GM10248 (cell line): ENCODE data around the gene CRYBB1.

Source experiments
- CTCF ChIA-PET: fragments of 300-600 bp; sonication (Branson Sonifier 250); formaldehyde crosslinking; extraction: SDS; loops from one replicate; lab custom pipeline; 2021; ENCODE audit warnings: antibody characterized with exemption; lab: Yijun Ruan, JAX
- POLR2A ChIA-PET: fragments of 350-650 bp; sonication (Branson Sonifier 250); formaldehyde crosslinking; extraction: SDS; loops from one replicate; lab custom pipeline; 2020; ENCODE audit warnings: antibody characterized with exemption; lab: Yijun Ruan, JAX
- DNase-seq: peaks from one replicate; pipeline ENCODE4 v3.0.0; 2012; ENCODE audit errors: extremely low spot score
- CTCF ChIP-seq: IDR thresholded peaks from 2 replicates; pipeline ENCODE4 v1.5.1; 2012; ENCODE audit warnings: mild to moderate bottlenecking, low read depth; ENCODE audit errors: extremely low read depth, missing control alignments, control extremely low read depth

Gene CRYBB1

GRCh38 chr22:26555478-26555877 is 62.3 kb downstream of the CRYBB1 start:
- POLR2A ChIA-PET, result no interaction called here
- no peak for TF ChIP-seq CTCF
- no peak for DNase-seq
- CTCF ChIA-PET, result interaction anchor here (1.3 kb wide), 1 partner anchor 23 kb away, joined by 3 read pairs; no protein-coding TSS in a partner anchor

- POLR2A ChIA-PET, result no interaction called here
- CTCF ChIA-PET, result interaction anchor here (1.3 to 1.6 kb wide), 2 partner anchors 12 to 23 kb away, joined by 3 to 4 read pairs; no protein-coding TSS in a partner anchor
These were observed 62.9 kb downstream of the CRYBB1 start for GRCh38 chr22:26554956-26555355.

GRCh38 chr22:26553056-26553752 is 64.6 kb downstream of the CRYBB1 start:
- no peak for DNase-seq
- ChIA-PET POLR2A (no interaction called here), CTCF (interaction anchor here (1.6 kb wide), 1 partner anchor 10 kb away, joined by 4 read pairs; no protein-coding TSS in a partner anchor)
- TF ChIP-seq CTCF, result no peak

More at GRCh38 chr22:26554956-26555355, 62.9 kb downstream of the CRYBB1 start:
- no peak for DNase-seq
- TF ChIP-seq CTCF, result no peak

GRCh38 chr22:26552466-26552865 is 65.4 kb downstream of the CRYBB1 start:
- DNase-seq, result no peak
- ChIA-PET POLR2A (no interaction called here), CTCF (no interaction called here)
- no peak for TF ChIP-seq CTCF

GRCh38 chr22:26551568-26551967 is 66.3 kb downstream of the CRYBB1 start:
- ChIA-PET CTCF (interaction anchor here (1.1 to 1.6 kb wide), 2 partner anchors 11 to 30 kb away, joined by 3 read pairs; no protein-coding TSS in a partner anchor), POLR2A (no interaction called here)
- no peak for DNase-seq
- no peak for TF ChIP-seq CTCF

- no peak for DNase-seq
- TF ChIP-seq CTCF, result no peak
- ChIA-PET CTCF (interaction anchor here (1.1 to 1.6 kb wide), 2 partner anchors 10 to 31 kb away, joined by 3 read pairs; no protein-coding TSS in a partner anchor), POLR2A (interaction anchor here (0.5 kb wide), 1 partner anchor 277 kb away, joined by 4 read pairs; no protein-coding TSS in a partner anchor)
These were observed 67.3 kb downstream of the CRYBB1 start for GRCh38 chr22:26550498-26551033.
